BLaER1 (cell line): ENCODE results near the gene MAP3K20.

ENCODE experiments used
- H3K27ac ChIP-seq: shearing (Covaris generic); formaldehyde crosslinking; 2 replicates; pipeline ENCODE4 v1.8.1; 2022
- H3K27me3 ChIP-seq: shearing (Covaris generic); formaldehyde crosslinking; 2 replicates; pipeline ENCODE4 v1.8.1; 2022
- H3K36me3 ChIP-seq: shearing (Covaris generic); formaldehyde crosslinking; 2 replicates; pipeline ENCODE4 v1.8.1; 2022
- H3K4me1 ChIP-seq: shearing (Covaris generic); formaldehyde crosslinking; 2 replicates; pipeline ENCODE4 v1.8.1; 2022
- H3K4me2 ChIP-seq: shearing (Covaris generic); formaldehyde crosslinking; 2 replicates; pipeline ENCODE4 v1.8.1; 2022
- H3K4me3 ChIP-seq: shearing (Covaris generic); formaldehyde crosslinking; 2 replicates; pipeline ENCODE4 v1.8.1; 2022
- H3K9ac ChIP-seq: shearing (Covaris generic); formaldehyde crosslinking; 2 replicates; pipeline ENCODE4 v1.8.1; 2022
- H3K9me3 ChIP-seq: shearing (Covaris generic); formaldehyde crosslinking; 2 replicates; pipeline ENCODE4 v1.8.1; 2022
- H4K20me1 ChIP-seq: shearing (Covaris generic); formaldehyde crosslinking; 2 replicates; pipeline ENCODE4 v1.8.1; 2022
- Cebpa-rat ChIP-seq: shearing (Covaris generic); IDR thresholded peaks from 2 replicates; pipeline ENCODE4 v1.8.1; 2022

MAP3K20 gene

DNA sequence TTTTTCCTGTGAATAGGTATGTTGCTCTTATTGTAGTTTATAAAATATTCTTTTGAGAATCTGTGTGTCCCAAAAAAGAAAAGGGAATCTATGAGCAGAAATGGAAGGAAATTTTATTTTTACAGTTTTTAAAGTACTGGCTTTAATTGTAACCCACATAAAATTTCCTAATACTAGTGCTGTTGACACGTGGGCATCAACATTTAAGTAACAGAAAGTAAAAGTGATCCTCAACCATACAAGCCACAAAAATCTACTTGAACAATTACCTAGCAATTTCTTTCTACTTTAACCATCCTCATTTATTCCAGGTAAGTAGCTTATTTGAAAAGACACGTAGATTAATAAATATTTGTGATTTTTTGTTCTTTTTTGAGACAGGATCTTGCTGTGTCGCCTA lies 62.0 kb downstream of the MAP3K20 start:
- no peaks in the 10 kb centered on the region for H3K27me3 ChIP-seq
- no peak overlapping the region for H3K27ac ChIP-seq
- H4K20me1 ChIP-seq: 0 out of 2 replicates have a peak, but pooled peaks cover 1% of the 10 kb centered on the region
- H3K9me3 ChIP-seq: peaks cover 25% of the 10 kb centered on the region
- H3K4me2 ChIP-seq: no peak overlapping the region
- TF ChIP-seq Cebpa-rat: no peak
- H3K36me3 ChIP-seq: peaks cover 20% of the 10 kb centered on the region
- H3K4me3 ChIP-seq: no peak overlapping the region
- peaks cover 19% of the 10 kb centered on the region for H3K4me1 ChIP-seq
- H3K9ac ChIP-seq: no peak overlapping the region

DNA sequence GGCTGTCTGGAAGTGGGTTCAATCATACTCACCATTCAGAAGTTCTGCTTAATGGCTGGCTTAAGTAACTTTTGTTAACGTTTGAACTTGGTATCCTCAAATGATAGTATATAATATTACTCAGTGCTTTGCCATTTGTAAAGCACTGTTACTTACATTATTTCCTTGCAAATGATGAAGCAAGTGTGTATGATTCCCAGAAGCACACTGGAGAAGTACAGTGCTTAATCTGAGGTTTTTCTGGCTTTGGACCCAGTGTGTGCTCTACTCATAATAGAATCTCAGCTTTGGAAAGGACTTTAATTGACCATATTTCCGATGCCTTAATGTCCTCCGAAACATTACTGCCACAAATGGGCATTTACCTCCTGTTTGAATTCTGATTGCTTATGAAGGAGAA lies 63.3 kb downstream of the MAP3K20 start:
- Histone ChIP-seq H3K4me3 (no peak overlapping the region), H3K4me2 (no peak overlapping the region), H3K9me3 (peaks cover 29% of the 10 kb centered on the region), H3K9ac (no peak overlapping the region), H3K36me3 (peaks cover 22% of the 10 kb centered on the region), H3K27me3 (no peaks in the 10 kb centered on the region), H4K20me1 (no peaks in the 10 kb centered on the region), H3K4me1 (peaks cover 19% of the 10 kb centered on the region), H3K27ac (no peak overlapping the region)
- TF ChIP-seq Cebpa-rat: no peak

DNA sequence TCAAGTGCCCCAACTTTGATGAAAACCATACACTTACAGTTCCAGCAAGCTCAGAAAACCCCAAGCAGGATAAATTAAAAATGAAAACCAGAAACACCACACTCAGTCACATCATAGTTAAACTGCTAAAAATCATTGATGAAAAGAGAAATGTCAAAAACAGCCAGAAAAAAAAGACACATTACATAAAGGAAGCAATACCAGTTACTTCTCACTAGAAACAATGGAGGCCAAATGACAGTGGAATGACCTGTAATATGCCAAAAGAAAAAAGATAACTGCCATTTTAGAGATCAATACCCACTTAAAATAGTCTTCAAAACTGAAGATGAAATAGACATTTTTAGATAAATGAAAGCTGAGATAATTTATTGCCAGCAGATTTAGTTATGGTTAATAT lies 66.0 kb downstream of the MAP3K20 start:
- Histone ChIP-seq H3K4me2 (no peak overlapping the region), H3K4me3 (no peak overlapping the region), H3K27ac (no peak overlapping the region), H3K36me3 (peaks cover 22% of the 10 kb centered on the region), H3K9ac (no peak overlapping the region), H4K20me1 (no peaks in the 10 kb centered on the region), H3K4me1 (peaks cover 4% of the 10 kb centered on the region), H3K9me3 (peaks cover 29% of the 10 kb centered on the region), H3K27me3 (no peaks in the 10 kb centered on the region)
- no peak for TF ChIP-seq Cebpa-rat

DNA sequence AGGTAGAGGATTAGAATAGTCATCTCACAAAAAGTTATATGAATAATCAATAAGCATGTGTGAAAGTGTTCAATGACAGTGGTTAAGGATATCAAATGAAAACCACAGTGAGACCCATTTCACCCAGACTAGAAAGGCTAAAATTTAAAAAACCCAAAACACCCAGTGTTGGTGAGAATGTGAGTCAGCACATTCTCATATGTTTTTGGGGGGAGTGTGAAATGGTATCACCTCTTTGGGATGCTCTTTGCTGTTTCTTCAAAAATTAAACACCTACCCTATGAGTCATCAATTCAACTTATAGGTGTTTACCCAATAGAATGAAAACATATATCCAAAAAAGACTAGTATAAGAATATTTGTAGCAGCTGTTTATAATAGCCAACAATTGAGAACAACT lies 69.8 kb downstream of the MAP3K20 start:
- H3K4me2 ChIP-seq: no peak overlapping the region
- H3K4me1 ChIP-seq: peaks cover 10% of the 10 kb centered on the region; the same call in 1 of the 2 replicates
- H3K9me3 ChIP-seq: peaks cover 23% of the 10 kb centered on the region
- no peak overlapping the region for H3K27ac ChIP-seq
- TF ChIP-seq Cebpa-rat: no peak
- no peaks in the 10 kb centered on the region for H4K20me1 ChIP-seq
- H3K27me3 ChIP-seq: no peaks in the 10 kb centered on the region
- H3K4me3 ChIP-seq: no peak overlapping the region
- peaks cover 5% of the 10 kb centered on the region for H3K36me3 ChIP-seq
- no peak overlapping the region for H3K9ac ChIP-seq

DNA sequence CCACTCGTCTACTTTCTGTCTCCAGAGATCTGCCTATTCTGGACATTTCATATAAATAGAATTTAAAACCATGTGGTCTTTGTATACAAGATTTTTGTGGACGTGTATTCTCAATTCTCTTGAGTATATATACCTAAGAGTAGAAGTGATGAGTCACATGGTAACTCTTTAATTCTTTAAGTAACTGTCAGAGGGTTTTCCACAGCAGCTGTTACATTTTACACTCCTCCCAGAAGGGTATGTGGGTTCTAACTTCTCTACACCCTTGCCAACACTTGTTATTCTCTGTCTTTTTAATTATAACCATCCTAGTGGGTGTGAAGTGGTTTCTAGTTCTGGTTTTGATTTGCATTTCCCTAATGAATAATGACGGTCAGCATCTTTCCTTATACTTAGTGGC lies 70.9 kb downstream of the MAP3K20 start:
- Histone ChIP-seq H3K27ac (no peak overlapping the region), H3K9me3 (peaks cover 14% of the 10 kb centered on the region), H3K27me3 (no peaks in the 10 kb centered on the region), H3K9ac (no peak overlapping the region), H3K4me2 (no peak overlapping the region), H3K36me3 (peaks cover 3% of the 10 kb centered on the region; the same call in 1 of the 2 replicates), H3K4me1 (peaks cover 10% of the 10 kb centered on the region; the same call in 1 of the 2 replicates), H4K20me1 (no peaks in the 10 kb centered on the region), H3K4me3 (no peak overlapping the region)
- TF ChIP-seq Cebpa-rat: no peak

DNA sequence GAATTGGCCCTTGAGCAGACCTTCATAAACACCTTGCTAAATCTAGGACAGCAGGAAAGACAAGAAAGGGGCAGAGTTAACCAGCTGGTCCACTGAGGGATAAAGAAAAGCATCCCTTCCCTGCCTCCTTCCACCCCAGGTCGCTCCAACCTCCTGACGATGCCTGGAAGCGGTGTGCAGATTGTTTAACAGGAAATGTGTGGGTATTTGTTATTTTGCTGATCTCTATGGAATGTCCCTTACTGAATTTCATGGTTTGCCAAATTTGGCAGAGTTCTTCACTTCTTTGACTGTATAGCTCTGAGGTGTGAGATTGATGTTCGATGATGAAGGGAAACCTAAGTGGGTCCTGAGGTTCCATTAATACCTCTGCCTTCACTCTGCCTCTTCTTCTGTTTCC lies 72.9 kb downstream of the MAP3K20 start:
- H3K4me1 ChIP-seq: peaks cover 10% of the 10 kb centered on the region; the same call in 1 of the 2 replicates

DNA sequence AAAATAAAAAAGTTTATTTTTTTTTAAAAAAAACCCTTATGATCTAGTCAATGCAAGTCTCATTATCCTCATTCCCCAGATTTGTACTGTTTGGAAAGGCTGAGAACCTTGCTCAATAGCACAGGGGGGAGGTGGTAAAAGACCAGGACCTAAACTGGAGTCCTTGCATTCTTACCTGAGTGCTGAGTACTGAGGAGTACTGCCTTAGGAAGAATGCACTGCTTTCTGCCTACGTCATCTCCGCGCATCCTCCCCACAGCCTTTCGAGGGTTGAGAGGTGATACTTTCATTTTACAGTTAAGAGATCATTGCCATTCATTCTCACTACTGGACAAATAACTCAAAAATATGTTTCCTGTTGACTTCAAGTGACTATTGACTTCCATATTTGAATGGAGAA lies 73.8 kb downstream of the MAP3K20 start:
- Histone ChIP-seq H3K4me1 (peaks cover 10% of the 10 kb centered on the region; the same call in 1 of the 2 replicates), H3K9ac (no peak overlapping the region), H4K20me1 (0 out of 2 replicates have a peak, but pooled peaks cover 8% of the 10 kb centered on the region), H3K9me3 (peaks cover 7% of the 10 kb centered on the region), H3K4me3 (no peak overlapping the region), H3K36me3 (peaks cover 8% of the 10 kb centered on the region), H3K27me3 (no peaks in the 10 kb centered on the region), H3K27ac (no peak overlapping the region), H3K4me2 (no peak overlapping the region)
- TF ChIP-seq Cebpa-rat: no peak

More for the DNA sequence above, 72.9 kb downstream of the MAP3K20 start:
- no peaks in the 10 kb centered on the region for H3K9me3 ChIP-seq
- H3K9ac ChIP-seq: no peak overlapping the region
- H3K4me3 ChIP-seq: no peak overlapping the region
- H3K36me3 ChIP-seq: no peaks in the 10 kb centered on the region
- 0 out of 2 replicates have a peak, but pooled peaks cover 8% of the 10 kb centered on the region for H4K20me1 ChIP-seq
- TF ChIP-seq Cebpa-rat: no peak
- no peak overlapping the region for H3K27ac ChIP-seq
- H3K4me2 ChIP-seq: no peak overlapping the region
- no peaks in the 10 kb centered on the region for H3K27me3 ChIP-seq

DNA sequence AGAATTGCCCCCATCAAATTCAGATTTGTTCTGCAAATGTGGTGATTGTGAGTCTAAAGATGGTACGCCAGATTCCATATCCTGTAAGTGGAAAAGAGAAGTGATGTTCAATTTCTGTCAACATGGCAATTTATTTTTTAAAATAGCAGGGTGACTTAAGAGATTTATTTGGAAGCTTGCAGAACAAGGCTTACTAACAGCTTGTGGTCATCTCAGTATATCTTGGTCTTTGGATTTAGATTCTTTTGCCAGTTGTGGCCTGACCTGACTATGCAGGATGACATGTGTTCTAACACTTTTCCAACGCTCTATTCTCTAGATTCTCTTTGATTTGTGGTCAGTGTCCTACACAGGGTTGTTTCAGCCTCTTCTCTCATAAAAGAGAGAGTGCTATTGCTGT lies 74.4 kb downstream of the MAP3K20 start:
- no peaks in the 10 kb centered on the region for H3K27me3 ChIP-seq
- H3K4me1 ChIP-seq: peaks cover 10% of the 10 kb centered on the region; the same call in 1 of the 2 replicates
- H3K9me3 ChIP-seq: peaks cover 7% of the 10 kb centered on the region
- H3K27ac ChIP-seq: no peak overlapping the region
- H3K4me3 ChIP-seq: no peak overlapping the region
- peaks cover 12% of the 10 kb centered on the region for H3K36me3 ChIP-seq
- H3K9ac ChIP-seq: no peak overlapping the region
- no peak overlapping the region for H3K4me2 ChIP-seq
- TF ChIP-seq Cebpa-rat: no peak
- H4K20me1 ChIP-seq: 0 out of 2 replicates have a peak, but pooled peaks cover 8% of the 10 kb centered on the region

DNA sequence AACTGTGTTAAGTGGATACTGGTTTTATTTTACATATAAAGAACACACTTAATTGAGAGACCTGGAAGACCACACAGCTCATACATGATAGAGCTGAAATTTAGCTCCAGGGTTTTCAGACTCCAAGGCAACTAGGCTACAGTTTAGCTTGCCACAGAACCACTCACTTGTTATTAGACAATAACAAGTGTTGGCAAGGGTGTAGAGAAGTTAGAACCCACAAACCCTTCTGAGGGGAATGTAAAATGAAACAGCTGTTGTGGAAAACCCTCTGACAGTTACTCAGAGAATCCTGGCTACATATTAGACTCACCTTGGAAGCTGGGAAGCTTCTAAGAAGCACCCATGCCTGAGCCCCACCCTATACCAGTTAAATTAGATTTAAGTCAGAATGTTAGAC lies 75.3 kb downstream of the MAP3K20 start:
- Histone ChIP-seq H3K9ac (no peak overlapping the region), H3K27ac (no peak overlapping the region), H3K36me3 (peaks cover 21% of the 10 kb centered on the region), H3K27me3 (no peaks in the 10 kb centered on the region), H3K4me3 (no peak overlapping the region), H3K9me3 (peaks cover 15% of the 10 kb centered on the region), H3K4me1 (peaks cover 10% of the 10 kb centered on the region; the same call in 1 of the 2 replicates), H3K4me2 (no peak overlapping the region), H4K20me1 (0 out of 2 replicates have a peak, but pooled peaks cover 8% of the 10 kb centered on the region)
- no peak for TF ChIP-seq Cebpa-rat

DNA sequence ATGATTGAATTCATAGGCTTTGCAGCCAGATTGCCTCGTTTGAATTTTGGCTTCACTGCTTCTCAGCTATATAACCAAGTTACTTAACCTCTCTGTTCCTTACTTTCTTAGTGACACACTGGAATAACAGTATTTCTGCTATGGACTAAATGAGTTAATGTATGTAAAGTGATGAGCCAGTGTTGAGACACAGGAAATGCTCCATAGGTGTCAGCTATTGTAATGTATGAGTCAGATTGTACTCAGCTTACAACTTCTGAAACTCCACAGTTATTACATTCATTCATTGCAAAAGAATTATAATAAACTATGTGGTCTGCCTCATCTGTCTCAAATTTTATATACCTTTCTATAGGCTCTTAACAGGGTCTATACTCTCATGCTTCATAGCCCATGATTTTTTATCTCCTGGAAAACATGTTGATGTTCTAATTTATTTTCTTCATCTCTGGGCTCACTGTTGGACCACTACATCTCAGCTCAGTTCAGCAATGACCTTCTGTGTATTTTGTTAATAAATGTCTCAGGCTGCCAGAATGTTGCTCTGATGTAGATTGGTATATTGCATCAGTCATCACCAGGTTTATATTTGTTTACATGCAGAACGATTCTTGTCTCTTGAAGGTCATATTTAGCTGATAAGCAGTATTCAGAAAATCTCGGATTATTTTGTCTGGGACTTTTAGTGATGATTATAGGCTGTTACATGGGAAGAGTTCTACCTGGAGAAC lies 76.2 kb downstream of the MAP3K20 start:
- TF ChIP-seq Cebpa-rat: no peak
- no peaks in the 10 kb centered on the region for H3K27me3 ChIP-seq
- peaks cover 24% of the 10 kb centered on the region for H3K9me3 ChIP-seq
- H3K4me2 ChIP-seq: no peak overlapping the region
- H3K36me3 ChIP-seq: peaks cover 29% of the 10 kb centered on the region
- H3K4me3 ChIP-seq: no peak overlapping the region
- H3K9ac ChIP-seq: no peak overlapping the region
- H3K27ac ChIP-seq: no peak overlapping the region
- H3K4me1 ChIP-seq: peaks cover 10% of the 10 kb centered on the region; the same call in 1 of the 2 replicates
- H4K20me1 ChIP-seq: 0 out of 2 replicates have a peak, but pooled peaks cover 8% of the 10 kb centered on the region
